GM18498 (cell line): ENCODE measurements around the gene TSHZ2.
"Not testable (repeated sequence)": the region's sequence is repeated elsewhere in the genome, so short reads cannot be mapped to it uniquely, and the experiment has no call there.

ENCODE experiments used
- ATAC-seq: cut with Tn5 transposase; IDR thresholded peaks from one replicate; pipeline ENCODE4 v1.9.1; 2021; ENCODE audit warnings: mild to moderate bottlenecking, moderate library complexity; ENCODE audit not compliant: unreplicated experiment

Gene TSHZ2

DNA sequence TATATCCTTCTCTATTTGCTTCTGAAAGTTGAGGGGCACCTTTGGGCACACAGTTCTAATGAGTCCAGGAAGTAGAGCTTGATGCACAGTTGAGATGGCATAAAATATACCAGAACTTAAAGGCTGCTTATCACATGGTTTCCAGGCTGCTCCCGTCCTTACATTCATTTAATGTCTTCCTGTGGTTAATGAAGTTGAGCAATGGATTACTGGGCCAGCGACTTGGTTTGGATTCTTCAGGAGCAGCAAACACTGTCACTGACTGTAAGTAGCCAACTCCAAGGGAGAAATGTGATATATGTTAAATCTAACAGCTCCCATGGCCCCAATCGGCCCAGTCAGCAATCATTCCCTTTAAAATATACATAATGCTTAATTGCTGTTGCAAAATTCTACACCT is 9.0 kb upstream of the TSHZ2 start:
- no peak for ATAC-seq

DNA sequence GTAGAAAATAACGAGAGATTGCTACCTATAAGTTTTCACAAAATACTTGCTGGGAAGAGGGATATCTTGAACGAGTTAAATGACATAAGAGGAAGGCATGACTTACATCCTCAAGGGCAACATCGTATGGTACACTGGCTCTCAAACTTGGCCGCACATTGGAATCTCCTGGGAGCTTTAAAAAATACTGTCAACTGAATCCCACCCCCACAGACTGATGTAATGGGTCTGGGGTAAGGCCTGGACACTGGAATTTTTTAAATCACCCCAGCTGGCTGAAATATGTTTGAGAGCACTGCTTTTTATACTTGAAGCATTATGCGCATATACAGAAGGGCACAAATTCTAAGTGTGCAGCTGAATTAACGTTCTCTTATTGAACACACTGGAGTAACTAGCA is 8.0 kb upstream of the TSHZ2 start:
- no peak for ATAC-seq

DNA sequence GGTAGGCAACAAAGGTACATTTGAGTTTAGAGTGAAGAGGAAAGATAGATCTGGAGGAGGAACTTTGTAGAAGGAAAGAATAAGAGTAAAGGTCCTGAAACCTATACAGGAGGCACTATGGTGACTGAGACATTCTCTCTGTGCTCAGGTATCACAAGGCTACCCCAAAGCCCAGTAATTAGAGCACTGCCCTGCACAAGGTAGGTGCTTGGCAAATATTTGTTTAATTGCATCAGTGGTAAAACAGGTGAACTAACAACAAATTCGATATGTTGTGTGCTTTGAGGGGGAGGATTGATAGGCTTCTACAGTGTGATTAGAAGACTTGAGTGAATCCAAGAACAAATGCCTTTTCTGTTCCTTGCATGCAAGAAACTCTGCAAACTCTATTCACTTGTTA is 6.8 kb upstream of the TSHZ2 start:
- ATAC-seq, result no peak

DNA sequence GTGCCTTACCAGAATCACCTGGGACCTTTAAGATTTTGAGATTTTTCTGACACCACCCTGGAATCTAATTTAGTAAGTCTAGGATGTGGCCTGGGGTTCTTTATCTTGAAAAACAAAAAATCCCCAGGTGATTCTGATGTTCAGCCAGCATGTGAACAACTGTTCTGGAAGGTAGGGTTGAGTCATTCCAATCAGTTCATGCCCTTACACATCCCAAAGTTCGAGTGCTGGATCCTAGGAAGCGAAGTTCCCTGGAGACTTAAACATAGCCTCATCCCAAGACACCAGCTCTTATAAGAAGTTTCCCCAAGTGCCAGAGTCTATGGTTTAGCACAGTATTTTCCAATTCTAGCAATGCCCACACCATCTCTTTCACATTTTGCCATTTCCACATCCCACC is 6.3 kb upstream of the TSHZ2 start:
- ATAC-seq, result no peak

DNA sequence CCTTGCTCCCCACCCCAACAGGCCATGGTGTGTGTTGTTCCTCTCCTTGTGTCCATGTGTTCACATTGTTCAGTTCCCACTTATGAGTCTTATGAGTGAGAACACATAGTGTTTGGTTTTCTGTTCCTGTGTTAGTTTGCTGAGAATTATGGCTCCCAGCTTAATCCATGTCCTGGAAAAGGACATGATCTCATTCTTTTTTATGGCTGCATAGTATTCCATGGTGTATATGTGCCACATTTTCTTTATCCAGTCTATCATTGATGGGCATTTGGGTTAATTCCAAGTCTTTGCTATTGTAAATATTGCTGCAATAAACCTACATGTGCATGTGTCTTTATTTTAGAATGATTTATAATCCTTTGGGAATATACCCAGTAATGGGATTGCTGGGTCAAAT is 5.6 kb upstream of the TSHZ2 start:
- ATAC-seq, result not testable (repeated sequence)

DNA sequence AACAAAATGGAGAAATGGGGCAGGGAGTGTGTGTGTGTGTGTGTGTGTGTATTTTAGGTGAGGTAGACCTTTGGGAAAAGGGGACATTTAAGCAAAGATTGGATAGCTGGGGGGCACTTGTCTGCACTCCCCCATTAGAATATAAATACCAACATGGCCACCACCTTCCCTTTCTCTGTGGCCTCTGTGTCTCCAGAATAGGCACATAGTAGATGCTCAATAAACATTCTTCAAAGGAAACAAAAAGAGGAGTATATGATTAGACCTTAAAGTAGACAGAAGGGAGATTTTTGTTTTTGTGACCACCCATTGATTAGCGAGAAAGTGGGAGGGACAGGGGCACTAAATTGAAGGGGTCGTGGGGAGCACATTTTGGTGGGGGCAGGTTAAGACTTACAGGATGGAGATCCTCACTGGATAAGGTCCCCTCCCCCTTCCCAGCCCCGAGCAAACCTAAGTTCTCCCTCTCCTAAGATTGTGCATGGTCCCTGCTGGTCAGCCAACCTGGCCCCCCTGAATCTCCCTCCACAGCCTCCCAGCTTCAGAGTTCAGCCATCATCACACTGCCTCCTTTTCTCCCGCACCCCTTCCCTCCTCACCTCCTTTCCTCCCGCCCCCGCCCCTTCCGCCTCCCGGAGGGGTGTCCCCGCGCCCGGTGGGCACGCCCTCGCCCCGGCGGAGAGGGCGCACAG is 514 bp upstream of the TSHZ2 start:
- ATAC-seq, result no peak

DNA sequence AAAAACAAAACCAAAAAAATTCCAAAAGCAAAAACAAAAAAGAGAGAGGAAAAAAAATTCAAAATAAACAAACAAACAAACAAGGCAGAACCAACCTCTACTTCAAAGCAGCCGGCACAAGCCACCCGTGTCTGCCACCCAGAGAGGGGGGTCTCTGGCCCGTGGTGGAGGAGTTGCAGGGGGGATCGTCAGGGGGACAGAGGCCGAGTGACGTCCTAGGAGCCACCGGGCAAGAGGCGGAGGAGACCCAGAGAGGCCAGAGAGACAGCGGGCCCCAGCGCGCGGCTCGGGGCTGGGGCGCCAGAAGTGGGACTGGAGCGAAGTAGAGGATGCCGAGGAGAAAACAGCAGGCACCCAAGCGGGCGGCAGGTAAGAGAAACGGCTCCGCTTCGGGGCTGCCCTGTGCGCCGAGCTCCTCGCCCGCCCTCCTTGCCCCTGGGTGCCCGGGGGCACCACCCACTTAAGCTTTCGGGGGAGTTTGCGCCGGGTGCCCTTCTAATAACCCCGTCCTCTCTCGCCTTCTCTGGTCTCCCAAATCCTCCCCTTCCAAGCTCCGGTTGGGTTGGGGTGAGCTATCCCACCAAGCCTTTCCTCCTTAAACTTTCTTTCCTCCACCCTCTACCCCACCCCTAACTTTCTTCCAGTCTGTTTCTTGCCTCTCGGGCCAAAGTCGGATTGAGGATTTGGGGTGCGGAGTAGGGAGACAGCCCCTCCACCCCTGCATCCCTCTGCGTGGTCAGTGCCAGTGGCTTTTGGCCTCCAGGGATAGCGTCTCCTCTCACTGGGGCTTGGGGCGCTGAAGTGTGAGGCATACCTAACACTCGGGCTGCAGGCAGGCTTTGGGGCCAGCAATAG is 1.0 kb downstream of the TSHZ2 start:
- ATAC-seq, result no peak

DNA sequence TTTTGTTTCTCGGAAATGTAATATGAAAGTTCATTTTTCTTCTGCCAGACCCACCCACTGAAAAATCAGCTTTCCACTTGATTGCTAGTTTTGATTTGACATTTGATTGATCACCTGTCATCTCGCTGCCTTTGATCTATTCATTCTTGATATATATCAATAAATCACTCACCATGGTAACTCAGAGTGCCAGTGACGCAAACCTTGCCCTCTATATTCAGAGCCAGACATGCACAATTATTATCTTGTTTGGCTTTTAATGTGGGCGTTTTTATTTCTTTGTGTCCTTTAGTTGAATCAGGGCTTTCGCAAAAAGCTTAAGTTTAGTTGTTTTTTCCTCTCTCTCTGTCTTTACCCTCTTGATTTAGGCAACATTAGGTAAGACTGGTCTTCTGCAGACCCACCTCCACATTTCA is 2.0 kb downstream of the TSHZ2 start:
- ATAC-seq, result no peak

DNA sequence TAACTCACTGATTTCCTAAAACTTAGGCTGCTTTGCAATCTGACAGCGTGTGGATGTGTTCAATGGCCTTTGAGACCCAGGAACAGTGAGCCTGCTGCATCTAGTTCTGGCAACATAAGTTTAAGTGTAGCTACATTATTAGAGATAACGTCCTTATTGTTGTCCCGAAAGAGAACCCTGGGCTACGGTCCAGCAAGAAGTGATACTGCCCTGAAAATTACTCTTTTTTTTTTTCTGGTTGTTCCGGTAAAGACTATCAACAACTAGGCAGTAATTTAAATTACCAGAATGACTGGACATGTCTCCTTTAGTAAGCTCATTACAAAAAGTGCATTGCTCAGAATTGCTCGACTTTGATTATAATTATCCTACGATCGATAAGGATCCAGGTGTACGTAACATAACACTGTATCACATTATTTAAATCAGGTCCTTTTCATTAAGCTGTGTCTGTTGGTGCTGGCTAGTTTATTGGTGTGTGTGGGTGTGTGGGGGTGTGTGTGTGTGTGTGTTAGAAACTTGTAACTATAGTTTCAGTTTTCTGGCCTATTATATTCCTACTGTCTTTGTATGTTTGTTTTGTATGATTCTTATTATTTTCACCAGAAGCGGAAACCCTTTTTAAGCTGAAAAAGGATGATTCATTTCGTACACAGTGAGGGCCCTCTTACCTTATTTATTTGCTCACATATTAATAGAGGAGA is 3.0 kb downstream of the TSHZ2 start:
- ATAC-seq, result no peak

DNA sequence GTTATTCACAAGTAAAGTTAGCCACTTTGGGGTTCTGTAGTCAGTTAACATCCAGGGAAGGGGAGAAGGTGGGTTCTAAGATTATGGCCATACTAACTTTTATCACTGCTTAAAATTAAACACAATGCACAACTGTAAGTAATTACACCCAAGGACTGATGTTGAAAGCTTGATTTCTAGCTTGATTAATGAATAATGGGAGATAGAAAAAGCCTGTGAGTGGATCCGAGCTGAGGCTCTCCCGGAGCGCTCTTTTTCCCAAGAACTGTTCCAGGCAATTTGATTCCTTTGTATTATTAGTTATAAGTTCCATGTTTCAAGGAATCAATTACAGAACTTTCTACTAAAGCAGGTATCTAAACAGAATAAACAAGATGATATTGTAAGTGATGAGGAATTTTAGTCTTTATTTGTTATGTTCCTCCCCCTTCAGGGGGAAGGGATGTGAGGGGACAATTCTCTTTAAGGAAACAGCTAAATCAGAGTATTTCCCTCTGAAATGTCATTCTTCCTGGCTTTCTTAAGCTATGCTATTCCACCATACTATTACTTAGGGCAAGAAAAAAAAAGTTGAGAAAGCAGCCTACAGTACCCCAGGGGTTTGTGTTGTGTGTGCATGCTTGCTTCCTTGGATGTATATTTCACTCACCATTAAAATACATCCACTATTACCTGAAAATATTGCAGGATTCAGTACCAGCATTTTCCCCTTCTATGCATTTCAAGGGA is 3.8 kb downstream of the TSHZ2 start:
- no peak for ATAC-seq

DNA sequence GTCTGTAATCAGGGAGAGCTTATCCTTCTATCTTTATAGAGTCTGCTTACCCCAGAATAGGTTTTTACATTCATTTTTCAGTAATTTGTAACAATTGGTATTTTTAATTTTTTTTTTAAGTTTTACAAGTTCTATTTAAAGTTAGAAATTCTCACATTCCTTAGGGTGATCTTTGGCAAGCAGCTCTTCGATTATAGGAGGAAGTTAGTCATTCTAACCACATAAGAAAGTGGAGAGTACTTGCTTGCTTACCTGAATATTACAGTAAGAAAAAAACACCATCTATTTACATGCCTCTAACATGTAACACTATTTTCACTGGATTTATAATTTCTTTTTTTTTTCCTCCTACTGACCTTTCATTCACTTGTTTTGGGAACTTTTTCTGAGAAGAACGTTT is 6.7 kb downstream of the TSHZ2 start:
- no peak for ATAC-seq

- ATAC-seq, result no peak
Measured at GRCh38 chr20:52981051-52981450, 8.9 kb downstream of the TSHZ2 start.

DNA sequence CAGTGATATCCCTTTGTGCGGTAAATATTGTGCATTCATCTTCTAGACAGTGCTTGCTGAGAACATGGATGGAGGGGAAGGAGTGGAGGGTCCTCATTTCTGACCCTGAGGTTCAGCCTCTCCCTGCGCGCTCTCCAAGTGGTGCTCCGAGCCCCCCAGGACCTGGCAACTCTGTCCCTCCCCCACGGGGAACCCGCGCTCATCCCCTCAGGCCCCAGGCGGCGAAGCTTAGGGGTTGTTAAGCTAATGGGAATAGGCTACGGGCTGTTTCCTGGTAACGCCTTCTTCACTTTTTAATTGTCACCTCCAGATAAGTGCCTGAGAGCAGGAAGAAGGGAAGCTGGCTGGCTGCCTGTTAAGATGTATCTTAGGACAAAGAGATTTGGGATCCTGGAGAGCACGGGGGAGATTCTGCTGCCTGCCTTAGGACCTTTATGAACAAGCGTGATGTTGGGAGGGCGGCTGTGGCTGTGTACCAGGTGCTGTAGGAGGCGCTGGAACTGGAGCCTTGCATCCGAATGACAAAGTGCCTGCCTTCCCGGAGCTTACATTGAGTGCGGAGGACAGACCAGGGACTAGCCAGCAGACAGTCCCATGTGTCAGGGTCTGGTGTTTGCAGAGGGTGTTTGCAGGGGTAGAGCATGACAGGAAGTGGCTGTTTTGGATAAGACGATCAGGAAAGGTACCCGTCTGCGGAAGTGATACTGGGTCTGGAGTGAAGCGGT is 11.7 kb downstream of the TSHZ2 start:
- ATAC-seq, result no peak

DNA sequence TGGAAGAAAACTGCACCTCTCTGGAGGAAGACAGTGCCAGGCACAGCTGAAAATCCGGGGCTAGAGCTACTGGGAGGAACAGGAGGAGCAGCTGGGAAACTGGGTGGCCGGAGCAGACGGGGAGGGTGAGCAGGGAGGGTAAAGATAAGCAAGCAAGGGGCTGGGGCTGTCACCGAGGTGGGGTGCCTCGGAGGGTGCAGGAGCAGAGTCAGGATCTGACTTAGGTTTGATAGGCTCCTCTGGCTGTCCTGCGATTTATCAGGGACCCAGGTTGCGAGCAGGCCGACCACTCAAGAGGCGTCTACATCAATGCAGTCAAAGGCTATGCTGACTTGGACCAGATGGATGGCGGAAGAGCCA is 12.3 kb downstream of the TSHZ2 start:
- no peak for ATAC-seq

DNA sequence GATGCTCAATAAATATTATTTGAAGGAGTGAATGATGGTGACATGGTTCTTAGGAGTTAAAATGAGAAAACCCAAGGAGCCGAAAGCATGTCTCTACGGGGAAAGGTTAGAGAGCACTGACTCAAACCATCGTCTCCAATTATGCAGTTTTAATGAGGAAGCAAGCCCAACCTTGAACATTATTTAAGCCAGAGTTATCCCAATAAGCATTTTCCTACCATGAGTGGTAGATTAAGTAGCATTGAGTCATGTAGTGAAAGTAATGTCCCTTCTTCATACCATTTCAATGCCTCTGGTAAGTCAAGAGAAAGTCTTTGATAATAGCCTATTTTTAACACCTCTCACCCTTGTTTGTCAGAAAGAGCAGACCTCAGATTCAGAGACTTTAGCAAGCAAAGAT is 13.5 kb downstream of the TSHZ2 start:
- ATAC-seq, result no peak

GRCh38 chr20:52987295-52987694 is 15.1 kb downstream of the TSHZ2 start:
- ATAC-seq, result no peak

DNA sequence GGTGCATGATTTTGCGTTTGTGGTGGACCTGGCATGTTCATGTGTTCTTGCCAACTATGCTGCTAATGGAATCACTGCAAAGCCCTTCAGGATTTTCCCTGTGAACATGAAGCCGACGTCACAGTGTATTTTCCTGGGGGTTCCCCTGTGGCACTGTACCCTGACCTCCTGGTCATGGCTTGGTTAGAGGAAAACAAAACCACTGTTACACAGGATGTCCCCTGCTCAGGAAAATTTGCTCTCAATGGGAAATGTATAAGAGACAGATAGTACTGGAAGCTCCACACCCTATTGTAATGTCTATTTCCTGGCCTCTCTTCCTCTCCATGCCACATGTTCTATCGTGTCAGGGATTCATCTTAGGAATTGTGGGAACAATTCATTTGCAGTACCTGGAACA is 19.7 kb downstream of the TSHZ2 start:
- ATAC-seq, result no peak

DNA sequence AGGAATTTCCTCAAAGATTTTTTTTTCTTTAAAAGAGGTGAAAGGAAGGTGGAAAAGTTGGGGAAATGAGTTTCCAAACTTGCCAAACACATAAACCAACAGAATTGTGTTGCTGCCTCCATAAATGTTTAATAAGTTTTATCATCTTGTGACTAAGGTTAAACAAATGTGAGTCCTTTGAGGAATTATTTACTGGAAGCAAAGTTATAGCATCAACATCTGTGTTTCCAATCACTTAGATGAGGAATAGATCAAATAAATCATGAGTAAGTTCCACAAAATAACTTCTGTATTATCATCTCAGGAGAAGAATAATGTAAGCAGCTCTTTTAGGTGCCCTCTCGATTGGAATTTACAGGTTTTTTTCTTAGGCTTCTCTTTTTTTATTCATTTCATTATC is 20.5 kb downstream of the TSHZ2 start:
- ATAC-seq, result no peak

DNA sequence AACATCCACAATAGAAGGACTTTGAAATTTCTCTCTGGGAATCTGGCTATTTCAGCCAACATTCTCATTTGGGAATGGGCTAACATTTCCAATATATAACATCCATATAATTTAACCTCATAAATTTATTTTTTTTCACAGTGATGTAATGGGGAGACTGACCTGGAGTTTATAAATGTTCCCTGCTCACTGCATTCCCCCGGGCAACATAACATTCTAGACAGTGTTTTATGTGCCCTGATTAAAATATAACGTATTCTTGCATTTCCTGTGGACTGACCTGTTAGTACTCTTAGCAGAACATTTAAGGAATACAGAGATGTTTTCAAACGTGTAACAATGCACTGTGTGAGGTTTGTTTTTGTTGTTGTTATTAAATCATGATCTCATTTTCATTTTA is 20.9 kb downstream of the TSHZ2 start:
- no peak for ATAC-seq

GRCh38 chr20:52994184-52994970 is 22.2 kb downstream of the TSHZ2 start:
- ATAC-seq, result no peak
